HG03064 (cell line): ENCODE data around the gene TINAGL1.

ENCODE experiments used
- ATAC-seq: cut with Tn5 transposase; IDR thresholded peaks from one replicate; pipeline ENCODE4 v1.9.1; 2021; ENCODE audit warnings: low read depth; ENCODE audit not compliant: unreplicated experiment

The TINAGL1 gene

GRCh38 chr1:31625561-31626222 lies 49.4 kb downstream of the TINAGL1 start:
- ATAC-seq = no peak

GRCh38 chr1:31626223-31627207 lies 50.2 kb downstream of the TINAGL1 start:
- ATAC-seq = no peak

GRCh38 chr1:31627301-31627929 lies 51.1 kb downstream of the TINAGL1 start:
- ATAC-seq = no peak

GRCh38 chr1:31627930-31628559 lies 51.7 kb downstream of the TINAGL1 start:
- no peak for ATAC-seq

GRCh38 chr1:31628931-31629556 lies 52.7 kb downstream of the TINAGL1 start:
- no peak for ATAC-seq

- no peak for ATAC-seq
These were observed 56.3 kb downstream of the TINAGL1 start for GRCh38 chr1:31632649-31633048.

GRCh38 chr1:31633117-31633516 lies 56.8 kb downstream of the TINAGL1 start:
- no peak for ATAC-seq
